ENCODE results near the gene MAP2K1. TPM values are rescaled to one million over a fixed set of nuclear protein-coding genes. Genes with fewer than 3 reads are reported as not detected.

The MAP2K1 gene
- total RNA-seq, 6 experiments from 2014 or later: 45.2 to 64.7 (median 49.5) TPM

DNA sequence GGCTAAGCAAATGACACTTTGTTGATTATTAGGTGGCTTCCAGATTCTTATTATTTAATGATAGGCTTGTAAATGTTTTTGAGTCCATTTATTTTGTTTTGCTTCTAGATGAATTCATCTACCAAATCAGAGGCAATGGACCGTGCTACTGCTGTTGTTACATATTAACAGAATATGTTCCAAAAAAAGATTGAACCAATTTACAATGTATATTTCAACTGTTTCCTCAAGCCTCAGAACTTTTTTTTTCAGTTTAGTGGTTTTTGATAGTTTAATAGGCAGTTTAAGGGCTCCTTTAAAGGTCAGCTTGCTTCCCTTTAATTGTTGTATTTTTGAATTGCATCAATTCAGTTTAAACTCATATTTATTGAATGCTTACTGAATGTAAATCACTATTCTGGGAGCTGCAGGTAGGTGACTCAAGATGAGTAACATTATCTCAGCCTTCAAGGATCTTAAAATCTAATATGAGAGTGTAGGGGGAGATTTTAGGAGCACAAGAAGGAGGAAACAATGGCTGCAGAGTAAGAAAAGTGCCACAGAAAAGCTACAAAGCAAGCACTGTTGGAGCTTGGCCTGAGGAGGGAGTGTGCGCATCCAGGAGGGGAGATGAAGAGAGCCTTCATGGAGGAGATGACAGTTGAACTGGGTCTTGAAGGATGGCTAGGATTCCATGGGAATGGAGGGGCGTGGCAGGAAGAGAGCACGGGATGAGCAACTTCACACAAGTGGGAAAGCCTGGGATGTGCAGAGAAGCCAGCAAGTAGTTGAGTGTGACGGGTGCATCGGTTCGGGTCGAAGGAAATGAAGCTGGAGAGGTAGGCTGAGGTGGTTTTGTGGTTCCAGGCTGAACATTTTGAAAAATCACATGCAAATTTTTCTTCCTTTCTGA lies 14.7 kb downstream of the MAP2K1 start:
- no peak for DNase-seq
- TF ChIP-seq, protein P1, sequence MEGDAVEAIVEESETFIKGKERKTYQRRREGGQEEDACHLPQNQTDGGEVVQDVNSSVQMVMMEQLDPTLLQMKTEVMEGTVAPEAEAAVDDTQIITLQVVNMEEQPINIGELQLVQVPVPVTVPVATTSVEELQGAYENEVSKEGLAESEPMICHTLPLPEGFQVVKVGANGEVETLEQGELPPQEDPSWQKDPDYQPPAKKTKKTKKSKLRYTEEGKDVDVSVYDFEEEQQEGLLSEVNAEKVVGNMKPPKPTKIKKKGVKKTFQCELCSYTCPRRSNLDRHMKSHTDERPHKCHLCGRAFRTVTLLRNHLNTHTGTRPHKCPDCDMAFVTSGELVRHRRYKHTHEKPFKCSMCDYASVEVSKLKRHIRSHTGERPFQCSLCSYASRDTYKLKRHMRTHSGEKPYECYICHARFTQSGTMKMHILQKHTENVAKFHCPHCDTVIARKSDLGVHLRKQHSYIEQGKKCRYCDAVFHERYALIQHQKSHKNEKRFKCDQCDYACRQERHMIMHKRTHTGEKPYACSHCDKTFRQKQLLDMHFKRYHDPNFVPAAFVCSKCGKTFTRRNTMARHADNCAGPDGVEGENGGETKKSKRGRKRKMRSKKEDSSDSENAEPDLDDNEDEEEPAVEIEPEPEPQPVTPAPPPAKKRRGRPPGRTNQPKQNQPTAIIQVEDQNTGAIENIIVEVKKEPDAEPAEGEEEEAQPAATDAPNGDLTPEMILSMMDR (IDR thresholded peaks at IDR 0.05): no peak
- H3K36me3 Mint-ChIP-seq (ENCODE audit: low read depth): peaks cover 12% of the 10 kb centered on the region
- H3K9me3 Mint-ChIP-seq: no peaks in the 10 kb centered on the region
- peaks cover 5% of the 10 kb centered on the region for H3K27me3 Mint-ChIP-seq (ENCODE audit: insufficient read depth)
- peaks cover 45% of the 10 kb centered on the region for H3K4me1 Mint-ChIP-seq (ENCODE audit: low read depth)
- peak overlapping the region; percentile 57 for H3K27ac Mint-ChIP-seq
- peak overlapping the region; percentile 21; the same call in 1 of the 2 replicates for H3K4me3 Mint-ChIP-seq

- Mint-ChIP-seq H3K9me3 (no peaks in the 10 kb centered on the region), H3K27me3 (ENCODE audit: insufficient read depth) (peaks cover 4% of the 10 kb centered on the region; the same call in 1 of the 2 replicates), H3K4me1 (ENCODE audit: low read depth) (peaks cover 47% of the 10 kb centered on the region), H3K27ac (no peak overlapping the region), H3K36me3 (ENCODE audit: low read depth) (peaks cover 6% of the 10 kb centered on the region), H3K4me3 (no peak overlapping the region)
- DNase-seq: no peak
- TF ChIP-seq, protein P1 (IDR thresholded peaks at IDR 0.05): no peak
These were observed 16.1 kb downstream of the MAP2K1 start for GRCh38 chr15:66402761-66403284.

DNA sequence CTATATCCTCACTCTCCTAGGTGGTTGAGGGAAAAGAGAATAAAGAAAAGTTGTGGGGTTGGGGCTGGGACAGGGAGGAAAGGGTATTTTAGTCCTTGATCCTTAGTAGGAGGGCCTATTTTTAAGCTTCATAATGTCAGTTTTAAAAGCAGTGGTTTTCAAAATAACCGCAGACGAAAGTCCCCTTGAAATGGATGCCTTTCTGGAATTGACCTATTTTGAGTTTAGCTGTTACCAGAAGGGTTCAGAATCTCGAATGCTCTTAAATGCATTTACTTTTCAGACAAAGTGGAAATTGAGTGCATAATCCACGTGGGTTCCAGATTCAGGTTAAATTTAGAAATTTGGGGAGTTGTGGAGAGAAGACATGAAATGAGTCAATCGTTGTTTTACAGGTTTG lies 16.6 kb downstream of the MAP2K1 start:
- no peak for DNase-seq
- TF ChIP-seq, protein P1 (IDR thresholded peaks at IDR 0.05): no peak
- H3K36me3 Mint-ChIP-seq (ENCODE audit: low read depth): peaks cover 6% of the 10 kb centered on the region
- H3K27ac Mint-ChIP-seq: no peak overlapping the region
- H3K4me1 Mint-ChIP-seq (ENCODE audit: low read depth): peaks cover 47% of the 10 kb centered on the region
- H3K4me3 Mint-ChIP-seq: no peak overlapping the region
- no peaks in the 10 kb centered on the region for H3K27me3 Mint-ChIP-seq (ENCODE audit: insufficient read depth)
- H3K9me3 Mint-ChIP-seq: no peaks in the 10 kb centered on the region

- H3K4me3 Mint-ChIP-seq: no peak overlapping the region
- no peak for DNase-seq
- H3K36me3 Mint-ChIP-seq (ENCODE audit: low read depth): peaks cover 6% of the 10 kb centered on the region
- H3K4me1 Mint-ChIP-seq (ENCODE audit: low read depth): peaks cover 47% of the 10 kb centered on the region
- TF ChIP-seq, protein P1 (IDR thresholded peaks at IDR 0.05): no peak
- H3K27ac Mint-ChIP-seq: no peak overlapping the region
- no peaks in the 10 kb centered on the region; the same call in 1 of the 2 replicates for H3K27me3 Mint-ChIP-seq (ENCODE audit: insufficient read depth)
- H3K9me3 Mint-ChIP-seq: no peaks in the 10 kb centered on the region
These were observed 17.4 kb downstream of the MAP2K1 start for GRCh38 chr15:66404122-66404521.

GRCh38 chr15:66404532-66404931 lies 17.8 kb downstream of the MAP2K1 start:
- Mint-ChIP-seq H3K4me1 (ENCODE audit: low read depth) (peaks cover 47% of the 10 kb centered on the region), H3K4me3 (no peak overlapping the region), H3K36me3 (ENCODE audit: low read depth) (peaks cover 6% of the 10 kb centered on the region), H3K27ac (no peak overlapping the region), H3K27me3 (ENCODE audit: insufficient read depth) (no peaks in the 10 kb centered on the region; the same call in 1 of the 2 replicates), H3K9me3 (no peaks in the 10 kb centered on the region)
- DNase-seq: no peak
- TF ChIP-seq, protein P1 (IDR thresholded peaks at IDR 0.05): no peak
